Endodermal cell (in vitro differentiated cells): ENCODE results near the gene OASL. TPM values are rescaled to one million over a fixed set of nuclear protein-coding genes. Genes with fewer than 3 reads are reported as not detected.

Experiments
- DNase-seq: peaks from one replicate; pipeline ENCODE4 v3.0.0-alpha.2; 2017
- H3K27ac ChIP-seq: 2 replicates; pipeline ENCODE4 v1.5.1; 2013; ENCODE audit warnings: mild to moderate bottlenecking, low read depth, low read length, moderate library complexity
- H3K27me3 ChIP-seq: 2 replicates; pipeline ENCODE4 v1.6.1; 2013; ENCODE audit warnings: mild to moderate bottlenecking, low read length, moderate library complexity; ENCODE audit not compliant: insufficient read depth, control insufficient read depth, poor library complexity, severe bottlenecking
- H3K36me3 ChIP-seq: 2 replicates; pipeline ENCODE4 v1.7.0; 2013; ENCODE audit warnings: mild to moderate bottlenecking, low read length, moderate library complexity; ENCODE audit not compliant: control insufficient read depth, insufficient read depth
- H3K4me1 ChIP-seq: one replicate; pipeline ENCODE4 v1.7.0; 2013; ENCODE audit warnings: low read length; ENCODE audit not compliant: control insufficient read depth, insufficient read depth
- H3K4me3 ChIP-seq: 2 replicates; pipeline ENCODE4 v1.5.1; 2013; ENCODE audit warnings: mild to moderate bottlenecking, low read length, moderate library complexity
- H3K9ac ChIP-seq: 2 replicates; pipeline ENCODE4 v1.6.1; 2013; ENCODE audit warnings: mild to moderate bottlenecking, low read length, moderate library complexity; ENCODE audit not compliant: poor library complexity, severe bottlenecking; ENCODE audit errors: extremely low read depth
- H3K9me3 ChIP-seq: 2 replicates; pipeline ENCODE4 v1.6.1; 2013; ENCODE audit warnings: mild to moderate bottlenecking, low read length, moderate library complexity; ENCODE audit not compliant: control insufficient read depth
- H3K27ac Mint-ChIP-seq: 2 replicates; pipeline ENCODE4 v1.8.0; 2020; ENCODE audit warnings: mixed read lengths
- H3K27me3 Mint-ChIP-seq: 2 replicates; pipeline ENCODE4 v1.8.0; 2021; ENCODE audit warnings: mild to moderate bottlenecking, mixed read lengths; ENCODE audit not compliant: insufficient read depth
- H3K36me3 Mint-ChIP-seq: 2 replicates; pipeline ENCODE4 v1.8.0; 2020; ENCODE audit warnings: low read depth, mixed read lengths
- H3K4me1 Mint-ChIP-seq: 2 replicates; pipeline ENCODE4 v1.8.0; 2020; ENCODE audit warnings: mixed read lengths
- H3K4me3 Mint-ChIP-seq: 2 replicates; pipeline ENCODE4 v1.8.0; 2020; ENCODE audit warnings: mild to moderate bottlenecking, moderate library complexity, mixed read lengths
- H3K9me3 Mint-ChIP-seq: 2 replicates; pipeline ENCODE4 v1.8.0; 2020; ENCODE audit warnings: mild to moderate bottlenecking, mixed read lengths
- CTCF ChIP-seq: fragments of 200-600 bp; sonication (generic); conservative IDR thresholded peaks from 2 replicates; pipeline ENCODE4 v1.5.0; 2021; ENCODE audit warnings: antibody characterized with exemption, mild to moderate bottlenecking
- WGBS, 2 experiments: methylation state at CpG; one replicate each; pipeline versions ENCODE4 v1.1.5 to v1.1.7; 2013; ENCODE audit warnings: missing lambda C conversion rate in 2 of 2, mixed read lengths in 1 of 2; ENCODE audit not compliant: insufficient coverage in 1 of 2, insufficient read length in 1 of 2; 5-methylcytosine and 5-hydroxymethylcytosine counted together
- total RNA-seq, 2 donors: library from RNA; stranded (reverse); fragmentation: NEBNext Ultra II Directional in 1 of 2; extraction: Animal tissue kit (Norgen Biotek cat#: 25700) in 1 of 2; gene quantifications; 2 replicates in 1 of 2; 3 replicates in 1 of 2; pipeline ENCODE4 v1.2.1, GENCODE V29; 2021

OASL gene
- total RNA-seq, 2 donors from 2014 or later, result not detected

DNA sequence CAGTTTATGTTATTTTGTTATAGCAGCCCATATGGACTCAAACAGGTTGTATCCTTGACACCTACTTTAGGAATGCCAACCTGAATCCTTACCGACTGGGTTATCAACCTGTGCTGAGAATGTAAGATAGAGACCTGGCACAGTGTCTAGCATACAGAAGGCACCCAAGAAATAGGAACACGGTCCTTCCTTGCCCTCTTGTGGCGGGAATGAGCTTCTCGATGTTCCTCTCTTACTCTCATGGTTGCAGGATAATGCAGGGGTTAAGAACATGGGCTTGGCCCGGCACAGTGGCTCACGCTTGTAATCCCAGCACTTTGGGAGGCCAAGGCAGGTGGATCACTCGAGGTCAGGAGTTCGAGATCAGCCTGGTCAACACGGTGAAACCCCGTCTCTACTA lies 29.3 kb downstream of the OASL start:
- Histone ChIP-seq H3K4me3 (no peak overlapping the region), H3K27me3 (no peaks in the 10 kb centered on the region), H3K9ac (no peak overlapping the region), H3K36me3 (peaks cover 58% of the 10 kb centered on the region), H3K9me3 (no peaks in the 10 kb centered on the region), H3K27ac (no peak overlapping the region), H3K4me1 (no peaks in the 10 kb centered on the region)
- peak; percentile 82 for TF ChIP-seq CTCF
- Mint-ChIP-seq H3K9me3 (no peaks in the 10 kb centered on the region), H3K27ac (no peak overlapping the region), H3K36me3 (peaks cover 52% of the 10 kb centered on the region), H3K4me3 (no peak overlapping the region), H3K27me3 (no peaks in the 10 kb centered on the region), H3K4me1 (no peaks in the 10 kb centered on the region)
- DNase-seq, result peak; percentile 89
- WGBS, 2 experiments, result 74 to 81% methylated on average over 10 of the region's 10 CpGs

- no peak overlapping the region for H3K27ac Mint-ChIP-seq
- no peak for DNase-seq
- Histone ChIP-seq H3K27ac (no peak overlapping the region), H3K4me3 (no peak overlapping the region), H3K4me1 (no peaks in the 10 kb centered on the region), H3K27me3 (no peaks in the 10 kb centered on the region), H3K36me3 (peaks cover 68% of the 10 kb centered on the region), H3K9me3 (no peaks in the 10 kb centered on the region), H3K9ac (no peak overlapping the region)
- H3K4me1 Mint-ChIP-seq, result peaks cover under 1% of the 10 kb centered on the region
- H3K36me3 Mint-ChIP-seq, result peaks cover 52% of the 10 kb centered on the region
- H3K4me3 Mint-ChIP-seq, result no peak overlapping the region
- no peaks in the 10 kb centered on the region for H3K27me3 Mint-ChIP-seq
- 95 to 97% methylated on average over 8 of the region's 8 CpGs for WGBS, 2 experiments
- TF ChIP-seq CTCF, result no peak
- H3K9me3 Mint-ChIP-seq, result no peaks in the 10 kb centered on the region
Measured at GRCh38 chr12:121008347-121009098, 30.5 kb downstream of the OASL start.

GRCh38 chr12:121005346-121005815 lies 33.7 kb downstream of the OASL start:
- WGBS, 2 experiments, result 70 to 72% methylated on average over 9 of the region's 9 CpGs
- Histone ChIP-seq H3K27me3 (no peaks in the 10 kb centered on the region), H3K27ac (no peak overlapping the region), H3K9me3 (no peaks in the 10 kb centered on the region), H3K4me1 (no peaks in the 10 kb centered on the region), H3K9ac (no peak overlapping the region), H3K36me3 (peaks cover 60% of the 10 kb centered on the region), H3K4me3 (no peak overlapping the region)
- Mint-ChIP-seq H3K27me3 (no peaks in the 10 kb centered on the region), H3K4me1 (peaks cover 3% of the 10 kb centered on the region), H3K9me3 (no peaks in the 10 kb centered on the region), H3K27ac (no peak overlapping the region), H3K36me3 (peaks cover 50% of the 10 kb centered on the region), H3K4me3 (no peak overlapping the region)
- DNase-seq, result peak; percentile 97
- peak; percentile 93 for TF ChIP-seq CTCF
